ENCODE data around the gene KSR1.

The KSR1 gene

DNA sequence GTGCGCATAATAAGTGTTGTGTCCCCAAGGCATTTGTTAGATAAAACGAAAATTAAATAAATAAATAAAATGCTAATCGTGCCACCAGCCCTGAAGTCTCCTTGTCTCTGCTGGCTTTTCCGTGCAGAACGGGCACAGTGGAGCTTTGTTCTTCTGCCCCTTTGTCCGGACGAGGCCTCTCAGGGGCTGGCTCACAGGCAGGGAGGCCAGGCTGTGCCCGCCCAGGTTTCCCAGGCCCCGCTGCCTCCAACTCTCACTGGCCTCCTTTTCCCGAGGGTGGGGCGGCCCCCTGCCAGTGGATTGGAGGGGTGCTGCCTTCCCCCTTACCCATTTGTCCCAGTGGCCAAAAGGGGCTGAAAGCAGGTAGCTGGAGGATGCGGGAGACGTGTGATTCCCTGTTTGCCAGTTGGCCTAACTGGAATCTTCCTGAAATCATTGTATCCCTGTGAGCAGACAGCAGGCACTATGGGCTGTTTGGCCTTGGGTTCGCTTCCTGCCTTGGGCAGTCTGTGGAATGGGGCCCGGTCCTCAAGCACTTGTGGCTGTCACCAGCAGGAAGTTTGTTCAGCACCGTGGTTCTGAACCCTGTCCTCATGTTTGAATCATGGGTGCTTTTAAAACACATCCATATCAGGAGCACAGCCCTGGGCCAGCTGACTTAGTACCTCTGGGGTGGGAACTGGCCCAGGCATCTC, 64.4 kb downstream of the KSR1 start:
- DNase-seq, result no peak

DNA sequence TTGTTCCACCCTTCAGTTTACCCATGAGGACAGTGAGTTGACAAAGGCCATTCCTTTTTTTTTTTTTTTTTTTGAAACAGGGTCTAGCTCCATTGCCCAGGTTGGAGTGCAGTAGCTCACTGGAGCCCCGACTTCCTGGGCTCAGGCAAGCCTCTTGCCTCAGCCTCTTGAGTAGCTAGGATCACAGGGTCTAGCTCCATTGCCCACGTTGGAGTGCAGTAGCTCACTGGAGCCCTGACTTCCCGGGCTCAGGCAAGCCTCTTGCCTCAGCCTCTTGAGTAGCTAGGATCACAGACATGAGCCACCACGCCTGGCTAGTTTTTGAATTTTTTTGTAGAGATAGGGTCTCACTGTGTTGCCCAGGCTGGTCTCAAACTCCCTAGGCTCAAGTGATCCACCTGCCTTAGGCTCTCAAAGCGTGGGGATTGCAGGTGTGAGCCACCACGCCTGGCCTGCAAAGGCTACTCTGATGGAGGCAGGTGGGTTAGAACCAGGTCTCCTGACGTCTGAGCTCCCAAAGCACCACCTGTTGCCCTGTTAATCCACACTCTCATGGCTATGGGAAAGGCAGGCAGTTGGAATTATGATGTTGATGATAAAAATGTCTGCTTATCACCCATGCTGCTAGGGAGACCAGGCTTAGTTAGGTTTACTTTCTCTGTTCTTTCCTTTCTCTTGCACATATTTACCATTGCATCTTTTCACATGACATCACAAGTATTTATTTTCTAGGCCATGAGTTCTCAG, 65.2 kb downstream of the KSR1 start:
- DNase-seq, result no peak

GRCh38 chr17:27522028-27522635, 65.9 kb downstream of the KSR1 start:
- no peak for DNase-seq

DNA sequence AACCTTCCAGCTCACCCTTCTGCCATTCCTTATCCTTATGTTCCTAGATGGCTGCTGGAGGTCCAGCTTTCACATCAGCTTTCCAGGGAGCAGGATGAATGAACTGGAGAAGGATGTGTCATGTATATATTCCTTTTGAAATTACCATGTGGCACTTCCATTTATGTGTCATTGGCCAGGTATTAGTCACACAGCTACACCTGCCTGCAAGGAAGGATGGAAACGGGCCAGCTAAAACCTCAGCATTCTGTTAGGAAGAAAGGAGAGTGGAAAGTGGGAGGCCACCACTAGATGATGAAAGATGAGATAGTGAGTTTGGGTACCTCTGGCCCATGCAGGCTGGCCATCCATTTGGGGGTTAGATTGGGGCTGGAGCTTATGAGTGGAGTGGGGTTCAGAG, 67.5 kb downstream of the KSR1 start:
- DNase-seq, result no peak

GRCh38 chr17:27524594-27524993, 68.3 kb downstream of the KSR1 start:
- DNase-seq, result no peak

- no peak for DNase-seq
These were observed 69.1 kb downstream of the KSR1 start for GRCh38 chr17:27525316-27525715.

DNA sequence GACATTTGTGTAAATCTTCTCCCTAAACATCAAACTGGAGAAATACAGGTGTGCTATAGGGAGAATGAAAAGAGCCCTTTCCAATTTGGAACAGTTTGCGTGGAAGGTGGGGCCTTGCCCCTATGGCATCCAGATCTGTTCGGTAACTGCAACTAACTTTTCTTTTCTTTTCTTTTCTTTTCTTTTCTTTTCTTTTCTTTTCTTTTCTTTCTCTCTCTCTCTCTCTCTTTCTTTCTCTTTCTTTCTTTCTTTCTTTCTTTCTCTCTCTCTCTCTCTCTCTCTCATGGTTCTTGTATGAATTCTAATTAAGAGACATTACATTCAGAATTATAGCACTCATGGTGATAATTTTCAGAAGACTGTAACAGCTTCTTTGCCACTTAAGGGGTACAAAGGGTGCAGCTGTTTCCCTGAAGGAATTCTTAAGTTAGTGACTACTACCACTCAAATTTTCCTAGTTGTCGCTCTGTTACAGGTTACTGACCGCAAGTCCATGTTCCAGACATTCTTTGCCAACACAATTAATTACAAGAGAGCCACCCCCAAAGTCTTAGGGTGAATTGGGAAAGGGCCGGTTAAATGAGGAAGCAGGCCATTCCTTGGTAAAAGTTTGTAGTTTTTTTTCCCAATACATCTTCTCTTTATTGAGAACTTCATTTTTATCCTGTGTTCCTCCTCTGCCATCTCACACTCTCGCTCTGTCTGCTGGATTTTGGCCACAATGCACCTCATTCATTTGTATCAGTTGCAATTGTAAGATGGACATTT, 69.8 kb downstream of the KSR1 start:
- DNase-seq, result no peak

GRCh38 chr17:27526604-27527002, 70.4 kb downstream of the KSR1 start:
- no peak for DNase-seq

DNA sequence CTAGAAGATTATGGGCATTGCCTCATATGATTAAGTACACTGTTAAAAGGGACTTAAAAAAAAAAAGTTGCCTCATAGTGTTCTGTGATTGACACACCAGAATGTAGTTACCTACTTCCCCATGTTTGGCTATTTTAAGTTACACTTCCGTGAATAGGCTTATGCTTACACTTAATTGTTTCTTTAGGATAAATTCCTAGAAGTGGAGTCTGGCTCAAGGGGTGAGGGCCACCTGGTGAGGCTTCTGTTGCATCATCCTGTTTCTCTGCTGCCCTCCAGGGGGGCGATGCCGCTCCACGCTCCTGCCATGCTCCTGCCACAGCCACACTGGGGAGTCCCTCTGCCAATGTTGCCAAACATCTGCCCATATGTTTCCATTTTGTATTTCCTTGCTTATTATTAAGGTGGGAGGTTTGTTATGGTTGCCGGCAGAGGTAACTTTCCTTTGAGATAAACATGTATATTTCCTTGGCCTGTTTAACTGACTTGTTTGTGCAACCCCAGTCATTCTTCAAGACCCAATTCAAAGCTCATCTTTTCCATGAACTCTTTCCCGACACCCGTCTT, 73.1 kb downstream of the KSR1 start:
- DNase-seq, result no peak

DNA sequence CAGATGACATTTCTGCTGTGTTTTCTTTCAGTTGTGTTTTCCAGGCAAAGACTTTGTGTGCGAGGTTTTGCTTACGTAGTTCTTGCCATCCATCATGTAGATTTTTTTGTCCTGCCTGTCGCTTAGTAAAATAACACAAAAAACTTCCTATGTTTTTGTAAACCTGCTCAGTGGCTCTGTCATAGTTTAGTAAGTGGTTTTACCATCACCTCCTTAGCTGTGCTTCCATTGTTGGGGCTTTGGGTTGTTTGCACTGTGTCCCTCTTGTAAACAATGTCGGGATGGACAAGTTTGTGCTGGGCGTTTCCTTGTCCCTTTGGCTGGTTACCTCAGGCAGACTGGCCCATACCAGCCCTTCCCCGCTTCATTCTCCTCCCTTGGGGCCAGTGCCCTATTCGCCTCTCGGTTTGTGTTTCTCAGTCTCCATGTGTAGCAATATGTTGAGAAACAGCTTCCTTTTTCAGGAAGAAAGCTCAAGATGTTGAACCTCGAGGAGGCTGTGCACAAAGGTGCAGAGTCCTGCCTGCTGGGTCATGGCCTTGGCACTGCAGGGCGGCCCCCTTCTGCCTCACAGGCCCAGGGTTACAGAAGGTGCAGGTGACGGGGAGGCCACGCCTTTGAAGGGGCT, 74.6 kb downstream of the KSR1 start:
- no peak for DNase-seq

- DNase-seq, result no peak
These were observed 75.3 kb downstream of the KSR1 start for GRCh38 chr17:27531469-27531961.

DNA sequence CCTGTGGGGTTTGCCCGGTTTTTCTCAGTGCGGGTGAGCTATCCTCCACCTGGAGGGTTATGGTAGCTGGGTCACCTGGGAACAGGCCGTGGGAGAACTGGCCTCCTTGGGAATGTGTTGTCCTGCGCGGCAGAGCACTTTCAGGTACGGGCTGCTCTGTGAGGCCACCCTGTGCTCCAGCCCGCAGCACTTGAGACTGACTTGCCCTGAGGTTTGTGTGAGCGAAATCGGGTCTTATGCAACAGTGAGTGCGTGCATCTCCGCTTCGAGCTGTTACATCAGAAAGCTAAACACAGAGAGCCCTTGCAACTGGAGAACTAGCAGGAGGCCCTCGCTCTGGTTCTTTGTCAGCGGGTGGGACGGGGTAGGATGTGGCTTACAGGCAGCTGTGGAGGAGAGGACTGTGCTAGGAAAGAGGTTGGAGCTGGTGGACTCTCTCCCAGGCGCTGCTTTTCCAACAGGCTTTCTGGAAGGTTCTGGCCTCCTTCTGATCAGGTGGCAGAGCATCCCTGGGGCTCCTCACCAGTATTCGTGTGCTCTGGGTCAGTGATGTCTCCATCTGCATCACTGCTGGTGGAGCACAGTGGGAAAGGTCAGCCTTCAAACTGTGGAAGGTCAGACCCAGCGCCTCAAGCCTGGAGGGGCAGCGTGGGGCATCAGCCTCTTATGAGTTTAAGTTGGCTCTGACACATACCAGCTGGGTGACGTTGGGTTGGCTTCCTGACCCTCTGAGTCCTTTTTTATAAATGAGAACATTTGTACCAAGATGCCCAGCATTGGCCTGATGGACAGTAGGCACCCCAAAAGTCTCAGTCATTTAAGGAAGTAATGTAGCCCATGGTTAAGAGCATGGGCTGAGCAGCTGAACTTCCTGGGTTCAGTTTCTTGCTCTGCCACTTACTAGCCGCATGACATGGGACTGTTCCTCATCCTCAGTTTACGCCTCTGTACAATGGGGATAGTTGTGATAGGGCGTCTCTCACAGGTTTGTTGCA, 76.3 kb downstream of the KSR1 start:
- no peak for DNase-seq

DNA sequence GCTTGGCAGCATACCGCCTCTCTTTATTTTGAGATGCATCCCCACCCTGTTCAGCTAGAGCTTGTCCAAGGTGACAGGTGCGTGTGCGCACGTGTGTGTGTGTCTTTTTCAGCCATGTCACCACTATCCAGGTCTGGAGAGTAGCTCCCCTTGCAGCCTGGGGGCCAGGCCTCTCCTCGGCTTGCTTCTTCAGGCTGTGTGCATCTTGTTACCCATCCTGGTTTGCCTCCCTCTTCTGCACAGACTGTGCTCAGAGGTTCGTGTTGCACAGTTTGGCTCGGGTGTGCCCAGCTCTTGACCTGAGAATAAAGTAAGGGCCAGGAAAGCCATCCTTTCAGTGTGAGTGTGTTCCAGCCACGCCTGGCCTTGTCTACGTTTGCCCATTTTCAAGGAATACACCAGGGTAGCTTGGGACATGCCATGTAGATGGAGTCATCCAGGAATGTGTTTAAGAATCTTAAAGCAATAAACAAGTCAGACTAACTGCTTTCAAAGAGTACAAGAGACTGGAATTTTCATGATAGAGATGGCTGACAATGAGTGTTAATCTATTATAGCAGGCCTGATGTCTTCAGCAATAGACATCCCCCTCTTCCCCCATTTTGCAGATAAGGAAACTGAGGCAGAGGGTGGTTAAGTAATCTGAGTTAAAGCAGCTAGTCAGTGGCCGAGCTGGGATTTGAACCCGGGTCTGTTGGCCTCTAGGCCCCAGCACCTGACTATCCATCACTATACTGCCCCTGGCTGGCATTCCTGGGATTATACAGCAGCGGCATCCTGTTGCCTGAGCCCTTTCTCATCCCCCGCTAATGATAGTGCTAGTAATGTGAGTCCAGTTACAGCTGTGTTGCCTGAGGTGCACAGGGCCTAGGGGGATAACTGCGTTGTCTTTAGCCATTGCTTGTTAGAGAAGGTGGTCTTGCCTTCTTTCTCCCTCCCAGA, 77.9 kb downstream of the KSR1 start:
- DNase-seq, result no peak

DNA sequence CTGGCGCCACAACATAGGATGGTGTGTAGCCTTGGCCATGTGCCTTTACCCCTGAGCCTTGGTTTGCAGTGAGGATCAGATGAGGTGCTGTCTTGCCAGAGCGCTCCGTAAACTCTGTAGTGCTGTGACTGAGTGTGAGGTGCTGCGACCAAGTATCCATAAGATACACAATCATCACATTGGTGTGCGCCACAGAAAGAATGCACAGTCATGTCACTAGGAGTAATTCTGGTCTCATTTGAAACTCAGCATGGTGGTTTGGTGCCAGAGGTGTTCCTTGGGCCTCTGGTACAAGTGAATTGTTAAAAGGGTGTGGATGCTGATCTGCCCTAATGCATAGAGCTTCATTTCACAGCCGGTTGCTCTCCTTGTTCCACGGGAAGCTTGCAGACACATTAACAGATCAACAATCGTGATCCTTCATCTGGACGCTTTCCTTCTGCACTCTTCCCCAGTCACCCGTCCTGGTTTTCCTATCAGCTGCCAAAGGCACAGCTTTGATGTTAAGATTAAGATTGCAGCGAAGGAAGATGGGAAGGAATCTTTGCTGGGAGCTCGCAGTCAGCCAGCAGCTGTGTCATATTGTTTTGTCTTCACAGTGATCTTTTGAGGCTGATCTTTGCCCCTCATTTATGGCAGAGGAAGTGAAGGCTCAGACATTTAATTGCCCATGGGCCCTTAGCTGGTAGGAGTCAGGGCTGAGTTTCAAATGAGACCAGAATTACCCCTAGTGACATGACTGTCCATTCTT, 79.1 kb downstream of the KSR1 start:
- DNase-seq, result no peak

GRCh38 chr17:27535975-27536374, 79.7 kb downstream of the KSR1 start:
- no peak for DNase-seq

- DNase-seq, result no peak
These were observed 80.5 kb downstream of the KSR1 start for GRCh38 chr17:27536781-27537180.

- no peak for DNase-seq
These were observed 82.1 kb downstream of the KSR1 start for GRCh38 chr17:27538156-27538955.

DNA sequence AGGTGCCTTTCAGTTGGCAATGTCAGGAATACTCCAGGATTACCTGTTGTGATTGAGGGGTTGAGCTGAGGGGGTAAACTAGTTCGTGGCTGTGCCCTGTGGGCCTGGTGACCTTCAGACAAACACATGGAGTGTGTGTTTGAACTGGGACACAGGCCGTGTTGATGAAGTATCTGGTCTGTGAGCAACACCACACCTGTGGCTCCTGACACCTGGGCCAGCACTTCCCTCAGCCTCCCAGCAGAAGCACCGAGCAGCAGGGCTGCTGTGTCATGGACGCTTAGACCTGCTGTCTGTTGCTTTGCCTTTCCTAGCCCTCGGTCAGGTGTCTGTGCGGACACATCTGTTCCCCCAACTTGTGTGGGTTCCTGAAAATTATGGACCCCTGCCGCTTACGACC, 82.9 kb downstream of the KSR1 start:
- DNase-seq, result no peak

Measured in activated CD8-positive, alpha-beta memory T cell treated with anti-CD3 and anti-CD28 coated beads, Interleukin-2, amount 50 U/mL, for 48 hours (primary cell).